DOHH2 (cell line): ENCODE data around the gene XRCC5.
"Not testable (repeated sequence)": the region's sequence is repeated elsewhere in the genome, so short reads cannot be mapped to it uniquely, and the experiment has no call there.

ENCODE experiments used
- H3F3A ChIP-seq: fragments of 200-600 bp; sonication (generic), shearing (Covaris generic); 2 replicates; pipeline ENCODE4 v1.6.0; 2016; ENCODE audit warnings: antibody characterized with exemption, mild to moderate bottlenecking; ENCODE audit not compliant: control insufficient read depth, insufficient read depth
- H3K27ac ChIP-seq: fragments of 200-600 bp; sonication (generic); 2 replicates; pipeline ENCODE4 v1.5.1; 2014; ENCODE audit warnings: low read depth, mild to moderate bottlenecking, low read length, moderate library complexity
- H3K27me3 ChIP-seq: fragments of 200-600 bp; sonication (generic); 2 replicates; pipeline ENCODE4 v1.6.1; 2014; ENCODE audit warnings: mild to moderate bottlenecking, low read length, mixed read lengths; ENCODE audit not compliant: control insufficient read depth
- H3K36me3 ChIP-seq: fragments of 200-600 bp; sonication (generic); 2 replicates; pipeline ENCODE4 v1.6.1; 2014; ENCODE audit warnings: mild to moderate bottlenecking, low read length, moderate library complexity, mixed read lengths; ENCODE audit not compliant: control insufficient read depth
- H3K4me1 ChIP-seq: fragments of 200-600 bp; sonication (generic); 2 replicates; pipeline ENCODE4 v1.6.1; 2014; ENCODE audit warnings: mild to moderate bottlenecking, low read length, mixed read lengths; ENCODE audit not compliant: control insufficient read depth
- H3K4me2 ChIP-seq: fragments of 200-600 bp; sonication (generic); 2 replicates; pipeline ENCODE4 v1.6.0; 2014; ENCODE audit warnings: mild to moderate bottlenecking, low read length, moderate library complexity
- H3K4me3 ChIP-seq: fragments of 200-600 bp; sonication (generic); 2 replicates; pipeline ENCODE4 v1.5.1; 2014; ENCODE audit warnings: mild to moderate bottlenecking, low read length, mixed read lengths
- H3K79me2 ChIP-seq: fragments of 200-600 bp; sonication (generic); 2 replicates; pipeline ENCODE4 v1.6.1; 2014; ENCODE audit warnings: mild to moderate bottlenecking, low read length, mixed read lengths; ENCODE audit not compliant: control insufficient read depth
- H3K9me2 ChIP-seq: fragments of 200-600 bp; sonication (generic); replicated peaks from 2 replicates; pipeline ENCODE4 v1.6.1; 2014; ENCODE audit warnings: mild to moderate bottlenecking, low read length, mixed read lengths; ENCODE audit not compliant: control insufficient read depth
- H3K9me3 ChIP-seq: fragments of 200-600 bp; sonication (generic); 2 replicates; pipeline ENCODE4 v1.6.1; 2014; ENCODE audit warnings: antibody characterized with exemption, low read length, mixed read lengths; ENCODE audit not compliant: control insufficient read depth, insufficient read depth
- H4K20me1 ChIP-seq: fragments of 200-600 bp; sonication (generic); 2 replicates; pipeline ENCODE4 v1.6.0; 2014; ENCODE audit warnings: low read depth, mild to moderate bottlenecking, antibody characterized with exemption, low read length, moderate library complexity; ENCODE audit not compliant: control insufficient read depth, insufficient read depth
- CTCF ChIP-seq: fragments of 200-600 bp; sonication (generic); IDR thresholded peaks from one replicate; pipeline ENCODE4 v1.5.1; 2014; ENCODE audit warnings: antibody characterized with exemption, mild to moderate bottlenecking, low read depth, low read length; ENCODE audit not compliant: poor library complexity, severe bottlenecking
- EZH2phosphoT487 ChIP-seq: fragments of 200-600 bp; sonication (generic); IDR thresholded peaks from 2 replicates; pipeline ENCODE4 v1.6.1; 2017; ENCODE audit warnings: borderline replicate concordance, mild to moderate bottlenecking, antibody characterized with exemption, low read length, moderate library complexity, mixed read lengths

XRCC5 gene

GRCh38 chr2:216139884-216140283 lies 30.7 kb downstream of the XRCC5 start:
- H3K9me2 ChIP-seq: no peaks in the 10 kb centered on the region
- TF ChIP-seq CTCF: no peak
- no peak for TF ChIP-seq EZH2phosphoT487
- no peaks in the 10 kb centered on the region for H3K9me3 ChIP-seq
- peaks cover 35% of the 10 kb centered on the region for H3K79me2 ChIP-seq
- peaks cover 95% of the 10 kb centered on the region for H3K36me3 ChIP-seq
- no peak overlapping the region for H3K27ac ChIP-seq
- no peaks in the 10 kb centered on the region; the same call in 1 of the 2 replicates for H3F3A ChIP-seq
- H3K4me3 ChIP-seq: no peak overlapping the region
- no peak overlapping the region for H3K4me2 ChIP-seq
- no peaks in the 10 kb centered on the region for H3K4me1 ChIP-seq
- 0 out of 2 replicates have a peak, but pooled peaks cover 3% of the 10 kb centered on the region for H4K20me1 ChIP-seq
- H3K27me3 ChIP-seq: no peaks in the 10 kb centered on the region

GRCh38 chr2:216141516-216141915 lies 32.4 kb downstream of the XRCC5 start:
- H3K4me3 ChIP-seq, H3K9me2 ChIP-seq, H3K27ac ChIP-seq, H3K4me2 ChIP-seq, H4K20me1 ChIP-seq, H3K4me1 ChIP-seq, H3K9me3 ChIP-seq, H3K27me3 ChIP-seq, H3F3A ChIP-seq: not testable (repeated sequence)
- H3K79me2 ChIP-seq: peaks cover 44% of the 10 kb centered on the region
- H3K36me3 ChIP-seq: peaks cover 96% of the 10 kb centered on the region

GRCh38 chr2:216142540-216142939 lies 33.4 kb downstream of the XRCC5 start:
- H3K4me2 ChIP-seq: no peak overlapping the region
- H3K4me3 ChIP-seq: no peak overlapping the region
- H3K9me3 ChIP-seq: no peaks in the 10 kb centered on the region
- peaks cover 45% of the 10 kb centered on the region for H3K79me2 ChIP-seq
- 0 out of 2 replicates have a peak, but pooled peaks cover 3% of the 10 kb centered on the region for H4K20me1 ChIP-seq
- peaks cover 98% of the 10 kb centered on the region for H3K36me3 ChIP-seq
- H3K9me2 ChIP-seq: no peaks in the 10 kb centered on the region
- H3K27me3 ChIP-seq: no peaks in the 10 kb centered on the region
- 0 out of 2 replicates have a peak, but pooled peaks cover 3% of the 10 kb centered on the region for H3F3A ChIP-seq
- no peak overlapping the region for H3K27ac ChIP-seq
- H3K4me1 ChIP-seq: no peaks in the 10 kb centered on the region
- TF ChIP-seq CTCF (no peak), EZH2phosphoT487 (no peak)

- Histone ChIP-seq H3F3A (0 out of 2 replicates have a peak, but pooled peaks cover 3% of the 10 kb centered on the region), H3K36me3 (peaks cover 98% of the 10 kb centered on the region), H3K4me1 (no peaks in the 10 kb centered on the region), H4K20me1 (0 out of 2 replicates have a peak, but pooled peaks cover 3% of the 10 kb centered on the region), H3K27me3 (no peaks in the 10 kb centered on the region), H3K9me2 (no peaks in the 10 kb centered on the region), H3K9me3 (no peaks in the 10 kb centered on the region), H3K4me2 (no peak overlapping the region), H3K27ac (no peak overlapping the region), H3K79me2 (peaks cover 44% of the 10 kb centered on the region), H3K4me3 (no peak overlapping the region)
- TF ChIP-seq EZH2phosphoT487: no peak
- no peak for TF ChIP-seq CTCF
Observed at GRCh38 chr2:216144372-216144771, 35.2 kb downstream of the XRCC5 start.
